NCI-H2196 treated with DMSO at 0.1 percent for 48 hours (cell line): ENCODE results near the gene BPIFA1.
A peak's percentile ranks its signal among the peaks of the same experiment; 100 is the strongest.

ENCODE experiments used
- DNase-seq: peaks from one replicate; lab custom pipeline; 2025; ENCODE audit not compliant: unreplicated experiment; lab: John Stamatoyannopoulos, UW

Gene BPIFA1

DNA sequence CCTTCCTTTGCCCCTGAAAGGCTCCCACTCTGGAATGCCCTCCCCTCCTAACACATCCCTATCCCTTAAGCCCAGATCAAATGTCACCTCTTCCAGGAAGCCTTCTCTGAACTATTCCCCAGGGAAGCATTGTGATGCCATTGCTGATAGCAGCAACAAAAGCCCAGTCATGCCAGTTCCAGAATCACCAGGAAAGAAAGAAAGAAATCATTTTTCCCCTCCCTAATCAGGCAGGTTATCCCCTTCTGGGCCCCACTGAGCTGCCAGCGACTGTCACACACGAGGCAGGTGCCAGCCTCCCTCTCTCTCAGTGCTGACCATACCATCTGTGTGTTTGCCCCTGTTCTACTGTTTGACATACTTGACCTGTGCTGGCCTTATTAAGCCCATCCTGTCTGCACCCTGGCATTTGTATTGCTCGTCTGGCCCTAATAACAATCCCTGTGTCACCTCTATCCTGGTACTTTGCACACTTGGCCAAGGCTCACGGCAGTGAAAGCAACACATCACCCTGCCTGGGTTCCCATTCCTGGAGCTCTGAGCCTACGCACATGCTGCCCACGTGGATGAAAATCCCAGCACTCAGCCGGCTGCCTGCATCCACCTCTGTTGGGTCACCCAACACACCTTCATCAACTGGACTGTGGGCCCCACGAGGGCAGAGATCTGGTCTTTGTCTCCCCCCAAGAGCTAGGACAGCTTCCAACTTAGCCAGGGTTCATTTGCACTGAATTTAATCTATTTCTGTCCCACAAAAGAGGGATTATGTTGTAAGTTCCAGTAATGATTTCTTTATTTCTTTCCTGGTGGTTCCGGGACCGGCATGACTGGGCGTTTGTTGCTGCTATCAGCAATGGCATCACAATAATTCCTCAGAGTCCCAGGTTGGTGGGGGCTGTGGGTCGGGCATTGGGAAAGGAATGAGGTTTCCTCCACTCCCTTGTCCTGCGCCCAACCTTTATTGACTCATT, 42.0 kb downstream of the BPIFA1 start:
- no peak for DNase-seq

- no peak for DNase-seq
Measured at GRCh38 chr20:33278700-33279099, 42.9 kb downstream of the BPIFA1 start.

DNA sequence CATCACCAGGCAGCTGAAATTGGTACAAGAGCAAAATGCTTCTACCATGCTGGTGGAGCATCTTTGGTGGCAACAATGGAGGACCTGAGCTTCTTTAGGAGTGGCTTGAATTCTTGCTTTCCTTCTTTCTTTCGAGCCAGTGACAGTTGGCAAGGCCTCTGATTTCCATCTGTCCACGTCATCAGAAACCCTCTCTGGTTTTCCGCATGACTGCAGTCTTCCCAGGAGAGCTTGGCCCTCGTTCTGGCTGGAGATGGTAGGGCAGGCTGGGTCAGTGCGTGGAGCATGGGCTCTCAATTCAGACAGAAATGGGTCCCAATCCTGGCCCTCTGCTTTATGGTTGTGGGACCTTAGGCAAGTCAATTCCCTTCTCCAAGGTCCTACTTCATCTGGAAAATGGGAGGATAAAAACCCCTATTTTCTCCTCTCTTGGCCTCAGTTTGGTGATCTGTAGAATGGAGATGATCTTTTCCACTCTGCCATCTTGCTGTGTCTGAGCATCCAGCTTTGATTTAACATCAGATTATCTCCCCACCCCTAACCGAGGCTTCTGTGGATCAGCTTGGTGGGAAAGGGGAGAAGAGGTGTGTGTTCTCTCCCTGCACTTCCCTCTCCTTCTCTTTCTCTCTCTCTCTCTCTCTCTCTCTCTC, 43.6 kb downstream of the BPIFA1 start:
- no peak for DNase-seq

GRCh38 chr20:33280000-33280680, 44.3 kb downstream of the BPIFA1 start:
- no peak for DNase-seq

GRCh38 chr20:33280775-33281174, 45.0 kb downstream of the BPIFA1 start:
- no peak for DNase-seq

GRCh38 chr20:33281550-33282146, 45.9 kb downstream of the BPIFA1 start:
- peak; percentile 26 for DNase-seq

DNA sequence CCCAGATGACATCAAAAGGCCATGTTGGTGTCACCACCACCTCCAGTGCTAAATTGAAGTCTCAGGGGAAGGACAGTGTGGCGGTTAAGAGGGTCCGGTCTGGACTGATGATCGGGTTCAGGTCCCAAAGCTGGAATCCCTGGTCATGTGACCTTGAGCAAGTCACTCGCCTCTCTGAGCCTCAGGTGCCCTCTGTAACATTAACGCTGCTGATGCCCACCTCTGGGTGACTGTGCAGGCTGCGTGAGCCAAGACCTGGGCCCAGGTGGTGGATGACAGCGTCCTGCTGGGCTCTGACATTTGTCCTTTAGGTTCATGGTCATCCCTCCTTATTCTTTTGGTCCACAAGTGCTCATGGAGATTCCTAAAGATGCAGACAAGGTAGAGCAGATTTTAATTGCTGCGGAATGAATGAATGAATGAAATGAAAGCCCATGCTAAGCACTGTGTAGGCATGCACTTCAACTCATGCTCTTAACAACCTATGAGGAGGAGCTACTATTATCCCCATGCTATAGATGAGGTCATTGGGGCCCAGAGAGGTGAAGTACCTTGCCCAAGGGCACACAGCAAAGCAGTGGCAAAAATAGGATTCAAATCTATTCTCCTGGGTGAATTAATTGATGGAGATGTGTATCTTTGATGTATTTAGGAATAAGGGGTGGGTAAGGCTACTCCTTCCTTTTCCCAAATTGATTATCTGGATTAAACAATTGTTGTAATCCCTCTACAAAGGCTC, 46.6 kb downstream of the BPIFA1 start:
- DNase-seq = no peak

DNA sequence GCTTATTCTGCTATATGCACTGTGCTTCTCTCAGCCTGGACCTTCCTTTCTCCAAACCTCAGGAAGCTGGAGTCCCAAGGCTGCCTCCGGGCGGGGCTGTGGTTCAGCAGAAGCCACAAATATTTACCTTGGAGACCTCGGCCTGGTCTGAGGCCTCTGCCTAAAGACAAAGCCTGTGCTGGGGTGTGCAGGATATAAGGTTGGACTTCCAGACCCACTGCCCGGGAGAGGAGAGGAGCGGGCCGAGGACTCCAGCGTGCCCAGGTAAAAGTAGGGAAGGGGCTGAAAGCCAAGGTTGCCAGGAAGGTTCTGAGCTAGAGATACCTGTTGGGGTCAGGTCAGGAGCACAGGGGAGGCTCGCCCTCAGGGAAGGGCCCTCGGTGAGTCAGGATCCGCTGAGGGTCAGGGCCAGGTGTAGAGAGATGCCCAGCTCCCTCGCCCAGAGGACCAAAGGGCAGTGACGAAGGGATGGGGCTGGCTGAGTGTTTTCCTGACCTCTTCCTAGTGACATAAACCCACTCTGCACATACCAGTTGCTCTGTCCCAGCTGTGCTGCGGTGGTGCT, 47.3 kb downstream of the BPIFA1 start, which contains the start of gene BPIFB1:
TSS of gene BPIFB1 (plus strand) at position 224 of the 565 bp plus-strand sequence. CDS start 2,860 bp downstream, outside the sequence.
- DNase-seq = no peak

DNA sequence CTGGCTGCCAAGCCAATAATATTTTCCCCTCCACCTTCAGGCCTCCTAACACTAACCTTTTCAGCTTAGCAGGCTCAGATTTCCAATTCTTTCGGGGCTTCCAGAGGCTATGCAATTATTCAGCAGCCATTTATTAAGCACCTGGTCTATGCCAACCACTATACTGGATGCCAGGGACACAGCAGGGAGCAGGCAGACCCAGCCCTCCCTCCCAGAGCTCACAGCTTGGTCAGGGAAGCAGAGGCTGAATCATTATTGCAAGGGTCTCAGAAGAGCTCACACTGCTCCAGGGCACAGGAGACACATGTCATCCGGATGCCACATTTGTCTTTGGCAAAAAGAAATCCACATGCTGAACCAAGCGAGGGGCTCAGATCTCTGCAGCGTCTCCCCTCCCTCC, 48.5 kb downstream of the BPIFA1 start:
- peak; percentile 38 for DNase-seq

GRCh38 chr20:33284937-33285336, 49.1 kb downstream of the BPIFA1 start:
- DNase-seq = no peak

DNA sequence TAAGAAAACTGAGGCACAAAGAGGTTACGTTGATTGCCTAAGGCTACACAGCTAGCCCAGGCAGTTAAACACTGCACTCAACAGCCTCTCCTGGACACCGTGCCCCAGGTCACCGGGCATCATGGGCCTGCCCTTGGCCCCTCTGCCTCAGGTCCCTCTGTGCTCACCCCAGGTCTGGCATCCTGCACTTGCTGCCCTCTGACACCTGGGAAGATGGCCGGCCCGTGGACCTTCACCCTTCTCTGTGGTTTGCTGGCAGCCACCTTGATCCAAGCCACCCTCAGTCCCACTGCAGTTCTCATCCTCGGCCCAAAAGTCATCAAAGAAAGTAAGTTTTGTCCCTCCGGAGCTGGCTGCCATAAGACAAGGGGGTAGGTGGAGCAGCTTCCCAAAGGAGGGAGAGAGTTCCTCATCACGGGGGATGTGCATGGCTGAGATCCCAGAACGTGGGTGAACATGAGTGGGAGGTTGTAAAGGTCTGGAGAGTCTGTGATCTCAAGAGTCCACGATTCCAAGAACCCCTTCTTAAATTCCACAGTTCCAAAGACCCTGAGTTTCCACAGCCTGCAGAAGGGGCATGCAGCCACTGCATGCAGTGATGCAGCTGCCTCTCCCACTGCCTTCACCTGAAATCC, 50.2 kb downstream of the BPIFA1 start:
- no peak for DNase-seq

GRCh38 chr20:33287884-33288283, 52.1 kb downstream of the BPIFA1 start:
- no peak for DNase-seq

GRCh38 chr20:33290852-33291251, 55.1 kb downstream of the BPIFA1 start:
- DNase-seq = no peak

GRCh38 chr20:33291416-33291815, 55.6 kb downstream of the BPIFA1 start:
- no peak for DNase-seq

- peak; percentile 8 for DNase-seq
Measured at GRCh38 chr20:33291830-33292355, 56.1 kb downstream of the BPIFA1 start.
